Peyer's patch (tissue), 4 donors: Measurements from ENCODE around the gene F5.

Experiments
- POLR2A ChIP-seq, 2 donors: fragments of 450-650 bp; IDR thresholded peaks; one replicate each; pipeline ENCODE4 v1.5.1; 2017; ENCODE audit warnings: antibody characterized with exemption in 2 of 2, mild to moderate bottlenecking in 2 of 2, moderate library complexity in 2 of 2
- TF ChIP-seq, protein P1 (sequence below), 6 experiments: fragments of 450-650 bp in 4 of 6; fragments of 200-600 bp in 2 of 6; sonication (generic) in 1 of 6; IDR thresholded peaks; one replicate each; pipeline ENCODE4 v1.5.1; 2017 to 2019; ENCODE audit warnings: antibody characterized with exemption in 6 of 6, mild to moderate bottlenecking in 3 of 6, moderate library complexity in 1 of 6

DNA sequence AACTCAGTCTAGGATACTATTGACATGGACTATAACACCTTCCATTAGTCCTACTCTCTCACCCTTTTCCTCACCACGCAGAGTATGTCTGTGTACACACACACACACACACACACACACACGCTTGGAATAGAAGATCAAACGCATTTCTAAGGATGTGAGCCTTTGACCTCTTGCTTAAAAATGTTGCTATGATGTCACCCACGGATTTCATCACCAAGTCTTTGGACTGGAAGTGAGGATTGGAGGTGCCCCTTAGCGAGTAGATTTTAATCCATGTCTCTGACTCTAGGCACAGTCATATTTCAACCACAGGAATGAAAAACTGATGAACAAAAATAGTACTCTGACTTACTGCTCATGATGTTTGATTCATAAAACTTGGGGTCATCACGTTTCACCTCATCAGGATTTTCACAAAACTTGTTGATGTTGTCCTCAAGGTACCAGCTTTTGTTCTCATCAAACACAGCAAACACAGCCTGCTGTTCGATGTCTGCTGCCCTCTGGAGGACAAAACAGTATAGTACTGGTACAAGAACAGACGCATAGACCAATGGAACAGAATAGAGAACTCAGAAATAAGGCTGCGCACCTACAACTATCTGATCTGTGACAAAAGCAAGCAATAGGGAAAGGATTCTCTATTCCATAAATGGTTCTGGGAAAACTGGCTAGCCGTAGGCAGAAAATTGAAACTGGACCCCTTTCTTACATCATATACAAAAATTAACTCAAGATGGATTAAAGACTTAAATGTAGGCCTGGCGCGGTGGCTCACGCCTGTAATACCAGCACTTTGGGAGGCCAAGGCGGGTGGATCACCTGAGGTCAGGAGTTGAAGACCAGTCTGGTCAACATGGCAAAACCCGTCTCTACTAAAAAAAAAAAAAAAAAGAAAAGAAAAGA is 39.9 kb downstream of the F5 start:
- TF ChIP-seq, protein P1, sequence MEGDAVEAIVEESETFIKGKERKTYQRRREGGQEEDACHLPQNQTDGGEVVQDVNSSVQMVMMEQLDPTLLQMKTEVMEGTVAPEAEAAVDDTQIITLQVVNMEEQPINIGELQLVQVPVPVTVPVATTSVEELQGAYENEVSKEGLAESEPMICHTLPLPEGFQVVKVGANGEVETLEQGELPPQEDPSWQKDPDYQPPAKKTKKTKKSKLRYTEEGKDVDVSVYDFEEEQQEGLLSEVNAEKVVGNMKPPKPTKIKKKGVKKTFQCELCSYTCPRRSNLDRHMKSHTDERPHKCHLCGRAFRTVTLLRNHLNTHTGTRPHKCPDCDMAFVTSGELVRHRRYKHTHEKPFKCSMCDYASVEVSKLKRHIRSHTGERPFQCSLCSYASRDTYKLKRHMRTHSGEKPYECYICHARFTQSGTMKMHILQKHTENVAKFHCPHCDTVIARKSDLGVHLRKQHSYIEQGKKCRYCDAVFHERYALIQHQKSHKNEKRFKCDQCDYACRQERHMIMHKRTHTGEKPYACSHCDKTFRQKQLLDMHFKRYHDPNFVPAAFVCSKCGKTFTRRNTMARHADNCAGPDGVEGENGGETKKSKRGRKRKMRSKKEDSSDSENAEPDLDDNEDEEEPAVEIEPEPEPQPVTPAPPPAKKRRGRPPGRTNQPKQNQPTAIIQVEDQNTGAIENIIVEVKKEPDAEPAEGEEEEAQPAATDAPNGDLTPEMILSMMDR (IDR thresholded peaks at IDR 0.05) = peak; percentile 37 to 96 (median 84)
- TF ChIP-seq POLR2A (IDR thresholded peaks at IDR 0.05) = no peak
